Prostate gland (tissue), 2 donors: Measurements from ENCODE around the gene EMP2.

Experiments used
- CTCF ChIP-seq, 4 experiments: fragments of 200-600 bp in 2 of 4; fragments of 450-650 bp in 2 of 4; sonication (generic) in 2 of 4; IDR thresholded peaks; 1 replicate in 3 of 4; 2 replicates in 1 of 4; pipeline ENCODE4 v1.5.1; 2016 to 2019; ENCODE audit warnings: antibody characterized with exemption in 4 of 4, mild to moderate bottlenecking in 2 of 4, moderate library complexity in 2 of 4
- POLR2A ChIP-seq: fragments of 450-650 bp; IDR thresholded peaks from one replicate; pipeline ENCODE4 v1.6.1; 2016; ENCODE audit warnings: antibody characterized with exemption, mild to moderate bottlenecking
- POLR2AphosphoS5 ChIP-seq: sonication (generic); formaldehyde crosslinking; IDR thresholded peaks from one replicate; pipeline ENCODE4 v1.6.1; 2017; ENCODE audit warnings: antibody characterized with exemption

DNA sequence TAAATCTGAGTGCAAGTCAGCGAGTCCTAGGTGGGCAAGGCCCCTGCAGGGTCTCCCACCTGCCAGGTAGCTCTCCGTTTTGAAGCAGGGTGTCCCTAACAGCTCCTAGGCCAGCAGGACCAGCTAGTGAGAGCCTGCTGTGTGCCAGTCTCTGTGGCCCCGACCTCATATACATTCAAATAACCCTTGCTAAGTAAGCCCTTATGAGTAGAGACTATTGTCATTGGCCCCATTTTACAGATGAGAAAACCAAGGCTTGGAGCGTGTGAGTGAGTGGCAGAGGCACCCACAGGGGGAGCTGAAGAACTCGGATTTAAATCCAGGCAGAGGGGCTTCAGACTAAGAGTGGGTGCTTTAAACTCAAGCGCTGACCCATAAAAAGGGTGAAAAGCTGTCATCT lies 39.7 kb upstream of the EMP2 start:
- TF ChIP-seq POLR2AphosphoS5: no peak
- TF ChIP-seq CTCF (IDR thresholded peaks at IDR 0.05): no peak
- no peak for TF ChIP-seq POLR2A
